HepG2 (cell line): Measurements from ENCODE around the gene TRMT10C.

ENCODE experiments used
- CBX1 ChIP-seq: IDR thresholded peaks from one replicate; pipeline ENCODE4 v1.6.1; 2016; ENCODE audit warnings: antibody characterized with exemption, low read depth
- CTCF ChIP-seq: sonication (generic); formaldehyde crosslinking; IDR thresholded peaks from 2 replicates; pipeline ENCODE4 v1.5.0; 2020; ENCODE audit warnings: mild to moderate bottlenecking, missing genetic modification reagents, moderate library complexity
- ELK4 ChIP-seq: sonication (generic); formaldehyde crosslinking; IDR thresholded peaks from 2 replicates; pipeline ENCODE4 v1.9.0; 2021; ENCODE audit warnings: missing genetic modification reagents, borderline replicate concordance
- ESRRA ChIP-seq: sonication (generic); formaldehyde crosslinking; IDR thresholded peaks from 2 replicates; pipeline ENCODE4 v1.5.1; 2020; ENCODE audit warnings: mild to moderate bottlenecking, low read depth, missing genetic modification reagents
- NCOA1 ChIP-seq: sonication (generic); formaldehyde crosslinking; IDR thresholded peaks from 2 replicates; pipeline ENCODE4 v1.9.0; 2021; ENCODE audit warnings: missing genetic modification reagents
- POLR2A ChIP-seq, 2 experiments: IDR thresholded peaks; 2 replicates each; pipeline ENCODE4 v1.6.1; 2011; ENCODE audit warnings: low read depth in 2 of 2, low read length in 2 of 2, mild to moderate bottlenecking in 1 of 2, moderate library complexity in 1 of 2; ENCODE audit not compliant: insufficient read depth in 1 of 2
- ZBTB7A ChIP-seq: sonication (generic); formaldehyde crosslinking; IDR thresholded peaks from 2 replicates; pipeline ENCODE4 v1.8.0; 2022; ENCODE audit warnings: mild to moderate bottlenecking, missing genetic modification reagents
- ZSCAN29 ChIP-seq: sonication (generic); formaldehyde crosslinking; conservative IDR thresholded peaks from 2 replicates; pipeline ENCODE4 v1.4.0; 2020; ENCODE audit warnings: mild to moderate bottlenecking, missing genetic modification reagents

- TF ChIP-seq POLR2A (IDR thresholded peaks at IDR 0.05; ENCODE audit: insufficient read depth in 1 of 2, low read depth in 2 of 2, low read length in 2 of 2) (no peak), CTCF (CRISPR knock-in tag) (no peak), ZSCAN29 (CRISPR knock-in tag) (no peak), ESRRA (no peak), ELK4 (CRISPR knock-in tag) (no peak), CBX1 (no peak), ZBTB7A (CRISPR knock-in tag) (no peak), NCOA1 (CRISPR knock-in tag) (no peak)
These were observed 49.3 kb upstream of the TRMT10C start for GRCh38 chr3:101512396-101512645.
